Measurements from ENCODE around the gene LGALS7. TPM values are rescaled to one million over a fixed set of nuclear protein-coding genes. Genes with fewer than 3 reads are reported as not detected.
"Not testable (repeated sequence)": the region's sequence is repeated elsewhere in the genome, so short reads cannot be mapped to it uniquely, and the experiment has no call there.

The LGALS7 gene
- total RNA-seq, 1 experiment from 2014 or later, result not detected

GRCh38 chr19:38754196-38754595 lies 19.1 kb downstream of the LGALS7 start:
- in situ Hi-C loops (cut with HindIII; ENCODE audit: low pct_unique_long_range_greater_than_20kb, low sequenced_read_pairs), result not testable (repeated sequence)

GRCh38 chr19:38753783-38754182 lies 19.5 kb downstream of the LGALS7 start:
- in situ Hi-C loops (cut with HindIII; ENCODE audit: low pct_unique_long_range_greater_than_20kb, low sequenced_read_pairs); DNase-seq (ENCODE audit: low read depth, low spot score): not testable (repeated sequence)

More at GRCh38 chr19:38754196-38754595, 19.1 kb downstream of the LGALS7 start:
- DNase-seq (ENCODE audit: low read depth, low spot score), result not testable (repeated sequence)

GRCh38 chr19:38745316-38745715 lies 28.0 kb downstream of the LGALS7 start:
- in situ Hi-C loops (cut with HindIII; ENCODE audit: low pct_unique_long_range_greater_than_20kb, low sequenced_read_pairs), result no loop called here
- no peak for DNase-seq (ENCODE audit: low read depth, low spot score)

GRCh38 chr19:38744874-38745273 lies 28.4 kb downstream of the LGALS7 start:
- in situ Hi-C loops (cut with HindIII; ENCODE audit: low pct_unique_long_range_greater_than_20kb, low sequenced_read_pairs), result no loop called here
- DNase-seq (ENCODE audit: low read depth, low spot score), result no peak

GRCh38 chr19:38744298-38744681 lies 29.0 kb downstream of the LGALS7 start, which contains the start of gene CAPN12:
Gene CAPN12 (minus strand): TSS chr19:38744474. CDS start chr19:38744165, 309 bp downstream.
- in situ Hi-C loops (cut with HindIII; ENCODE audit: low pct_unique_long_range_greater_than_20kb, low sequenced_read_pairs), result no loop called here
- no peak for DNase-seq (ENCODE audit: low read depth, low spot score)

GRCh38 chr19:38743394-38744297 lies 29.7 kb downstream of the LGALS7 start:
- DNase-seq (ENCODE audit: low read depth, low spot score), result no peak
- in situ Hi-C loops (cut with HindIII; ENCODE audit: low pct_unique_long_range_greater_than_20kb, low sequenced_read_pairs), result no loop called here

- in situ Hi-C loops (cut with HindIII; ENCODE audit: low pct_unique_long_range_greater_than_20kb, low sequenced_read_pairs), result no loop called here
Observed at GRCh38 chr19:38742906-38743305, 30.4 kb downstream of the LGALS7 start.

DNA sequence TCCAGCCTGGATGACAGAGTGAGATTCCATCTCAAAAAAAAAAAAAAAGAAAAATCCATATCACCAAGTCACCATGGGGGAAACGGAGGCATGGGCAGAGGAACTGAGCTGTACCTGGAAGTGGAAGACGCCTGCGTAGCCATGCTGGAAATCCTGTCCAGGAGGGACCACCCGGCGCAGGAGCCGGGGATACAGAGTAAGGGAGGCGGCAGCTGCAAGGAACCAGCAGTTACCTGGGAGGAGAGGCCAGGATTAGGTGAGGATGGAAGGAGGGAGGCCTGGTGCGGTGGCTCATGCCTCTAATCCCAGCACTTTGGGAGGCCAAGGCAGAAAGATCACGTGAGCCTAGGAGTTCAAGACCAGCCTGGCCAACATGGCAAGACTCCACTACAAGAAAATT lies 31.0 kb downstream of the LGALS7 start:
- DNase-seq (ENCODE audit: low read depth, low spot score), result no peak
- in situ Hi-C loops (cut with HindIII; ENCODE audit: low pct_unique_long_range_greater_than_20kb, low sequenced_read_pairs), result no loop called here

More at GRCh38 chr19:38742906-38743305, 30.4 kb downstream of the LGALS7 start:
- no peak for DNase-seq (ENCODE audit: low read depth, low spot score)

DNA sequence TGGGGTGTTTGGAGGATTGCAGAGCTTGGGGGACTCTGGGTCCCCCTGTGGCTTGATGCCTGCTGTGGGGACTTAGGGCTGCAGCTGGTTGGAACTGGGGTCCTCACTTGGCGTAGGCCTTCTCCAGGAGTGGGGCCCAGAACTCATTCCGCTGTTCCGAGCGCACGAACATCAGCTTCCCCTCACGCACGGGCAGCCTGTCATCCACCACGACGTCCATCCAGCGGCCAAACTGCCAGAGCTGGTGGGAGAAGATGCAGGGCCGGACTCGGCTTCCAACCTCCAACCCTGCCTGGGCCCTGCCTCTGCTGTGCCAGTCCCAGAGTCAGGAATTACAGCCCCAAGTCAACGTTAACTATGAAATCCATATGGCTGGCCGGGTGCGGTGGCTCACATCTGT lies 31.6 kb downstream of the LGALS7 start:
- DNase-seq (ENCODE audit: low read depth, low spot score), result no peak
- in situ Hi-C loops (cut with HindIII; ENCODE audit: low pct_unique_long_range_greater_than_20kb, low sequenced_read_pairs), result no loop called here

- DNase-seq (ENCODE audit: low read depth, low spot score), result no peak
- in situ Hi-C loops (cut with HindIII; ENCODE audit: low pct_unique_long_range_greater_than_20kb, low sequenced_read_pairs), result no loop called here
Observed at GRCh38 chr19:38740932-38741331, 32.4 kb downstream of the LGALS7 start.

- in situ Hi-C loops (cut with HindIII; ENCODE audit: low pct_unique_long_range_greater_than_20kb, low sequenced_read_pairs), result no loop called here
- no peak for DNase-seq (ENCODE audit: low read depth, low spot score)
Observed at GRCh38 chr19:38740257-38740592, 33.1 kb downstream of the LGALS7 start.

DNA sequence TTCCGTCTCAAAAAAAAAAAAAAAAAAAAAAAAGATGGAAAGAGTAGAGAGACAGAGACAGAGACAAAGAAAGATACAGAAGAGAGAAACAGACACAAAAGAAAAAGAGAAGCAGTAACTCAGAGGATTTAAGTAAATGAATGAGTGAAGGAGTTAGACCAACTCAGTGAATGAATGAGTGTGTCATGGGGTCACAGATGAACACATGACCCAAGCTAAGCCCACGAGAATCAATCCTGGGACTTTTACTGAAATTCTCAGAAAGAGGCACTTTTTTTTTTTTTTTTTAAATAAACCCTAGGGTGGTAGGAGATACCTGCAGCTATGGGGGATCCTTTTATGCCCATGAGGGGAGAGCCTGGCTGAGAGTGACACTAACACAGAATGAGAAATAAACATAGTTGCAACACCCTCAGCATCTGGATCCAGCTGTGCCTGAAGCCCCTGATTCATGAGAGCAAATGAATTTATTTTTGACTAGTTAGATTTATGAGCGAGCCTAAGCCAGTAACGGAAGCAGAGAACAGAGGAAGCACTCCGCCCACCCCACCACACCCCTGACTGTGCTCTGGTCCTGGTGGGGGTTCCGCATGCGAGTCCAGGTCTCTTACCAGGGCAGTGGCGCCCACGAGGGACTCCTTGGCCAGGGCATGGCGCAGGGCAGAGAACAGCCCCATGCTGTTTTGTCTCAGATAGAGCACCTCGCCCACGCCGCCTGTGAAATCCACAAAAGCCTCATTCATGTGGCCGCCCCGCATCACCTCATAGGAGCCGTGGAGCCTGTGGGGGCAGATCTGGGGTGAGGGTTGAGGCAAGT lies 33.7 kb downstream of the LGALS7 start:
- no peak for DNase-seq (ENCODE audit: low read depth, low spot score)
- in situ Hi-C loops (cut with HindIII; ENCODE audit: low pct_unique_long_range_greater_than_20kb, low sequenced_read_pairs), result no loop called here

DNA sequence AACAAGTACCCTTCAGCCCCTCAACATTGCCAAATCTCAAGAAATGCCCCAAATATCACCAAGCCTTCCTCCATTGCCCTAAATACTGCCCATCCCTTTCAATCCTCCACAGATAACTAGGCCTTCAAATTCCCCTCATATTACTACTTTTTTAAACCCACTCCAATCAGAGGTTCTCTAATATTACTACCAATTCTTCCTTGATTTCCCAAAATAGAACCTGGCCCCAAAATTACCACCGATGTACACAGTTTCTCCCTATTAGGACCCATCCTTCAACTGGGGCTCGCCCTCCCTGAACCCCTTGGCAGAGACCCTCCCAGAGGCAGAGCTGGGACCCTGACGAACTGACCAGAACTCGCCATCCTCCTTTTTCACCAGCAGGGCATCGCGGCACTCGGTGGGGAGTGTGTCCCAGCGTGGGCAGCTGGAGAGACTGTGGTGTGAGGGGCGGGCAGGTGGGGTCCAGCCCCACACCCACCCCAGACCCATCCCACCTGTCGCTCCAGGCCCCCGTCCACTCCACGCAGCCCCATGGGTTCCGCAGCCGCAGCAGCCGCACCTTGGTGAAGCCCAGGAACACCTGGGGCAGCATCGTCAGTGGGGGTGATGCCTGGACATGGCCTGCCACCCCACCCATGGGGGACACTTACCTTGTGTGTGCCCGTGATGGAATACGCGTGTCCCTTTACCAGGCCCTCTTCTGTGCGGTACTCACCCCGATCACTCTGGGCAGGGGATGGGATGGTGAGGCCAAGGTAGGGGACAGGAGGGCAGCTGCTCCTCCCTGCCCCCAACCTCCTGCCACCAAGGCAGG lies 35.2 kb downstream of the LGALS7 start:
- in situ Hi-C loops (cut with HindIII; ENCODE audit: low pct_unique_long_range_greater_than_20kb, low sequenced_read_pairs), result no loop called here
- DNase-seq (ENCODE audit: low read depth, low spot score), result no peak

GRCh38 chr19:38737281-38737865 lies 35.9 kb downstream of the LGALS7 start:
- in situ Hi-C loops (cut with HindIII; ENCODE audit: low pct_unique_long_range_greater_than_20kb, low sequenced_read_pairs), result no loop called here
- no peak for DNase-seq (ENCODE audit: low read depth, low spot score)

- in situ Hi-C loops (cut with HindIII; ENCODE audit: low pct_unique_long_range_greater_than_20kb, low sequenced_read_pairs), result no loop called here
Observed at GRCh38 chr19:38736413-38737280, 36.7 kb downstream of the LGALS7 start.

DNA sequence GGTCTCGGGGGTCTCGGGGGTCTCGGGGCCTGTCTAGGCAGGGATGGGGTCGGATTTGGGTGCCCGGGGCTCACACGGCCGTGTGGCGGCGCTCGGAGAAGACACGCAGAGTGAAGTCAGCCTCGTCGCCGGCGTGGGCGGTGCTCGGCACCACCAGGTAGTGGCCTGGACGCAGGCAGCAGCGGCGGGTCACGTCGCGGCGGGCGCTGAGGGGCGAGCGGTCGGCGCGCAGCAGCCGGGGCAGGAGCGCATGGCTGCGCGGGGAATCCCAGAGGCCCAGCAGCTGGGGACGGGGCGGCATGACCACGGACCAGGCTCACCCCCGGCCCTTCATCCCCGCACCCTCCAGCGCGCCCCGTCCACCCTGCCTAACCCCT lies 37.3 kb downstream of the LGALS7 start:
- DNase-seq (ENCODE audit: low read depth, low spot score), result no peak
- in situ Hi-C loops (cut with HindIII; ENCODE audit: low pct_unique_long_range_greater_than_20kb, low sequenced_read_pairs), result no loop called here

More at GRCh38 chr19:38736413-38737280, 36.7 kb downstream of the LGALS7 start:
- no peak for DNase-seq (ENCODE audit: low read depth, low spot score)

Measured in SK-MEL-5 (cell line).